Loucy (cell line): ENCODE measurements around the gene GADD45B.

ENCODE experiments used
- H2AFZ ChIP-seq: fragments of 200-600 bp; sonication (generic); 2 replicates; pipeline ENCODE4 v1.6.0; 2016; ENCODE audit warnings: antibody characterized with exemption, mild to moderate bottlenecking, low read length, moderate library complexity
- H3F3A ChIP-seq: fragments of 200-600 bp; 2 replicates; pipeline ENCODE4 v1.6.0; 2016; ENCODE audit warnings: antibody characterized with exemption, low read depth, mild to moderate bottlenecking
- H3K27me3 ChIP-seq: fragments of 200-600 bp; sonication (generic); 2 replicates; pipeline ENCODE4 v1.6.1; 2014; ENCODE audit warnings: low read length, mild to moderate bottlenecking; ENCODE audit not compliant: insufficient read depth, poor library complexity, severe bottlenecking
- H3K36me3 ChIP-seq: fragments of 200-600 bp; sonication (generic); 2 replicates; pipeline ENCODE4 v1.6.1; 2016; ENCODE audit warnings: low read length; ENCODE audit not compliant: insufficient read depth
- H3K4me1 ChIP-seq: fragments of 200-600 bp; sonication (generic); 2 replicates; pipeline ENCODE4 v1.5.1; 2014; ENCODE audit warnings: low read length, mild to moderate bottlenecking; ENCODE audit not compliant: insufficient read depth, poor library complexity, severe bottlenecking
- H3K4me2 ChIP-seq: fragments of 200-600 bp; sonication (generic); 2 replicates; pipeline ENCODE4 v1.6.0; 2014; ENCODE audit warnings: antibody characterized with exemption, low read length, low read depth, mild to moderate bottlenecking; ENCODE audit not compliant: poor library complexity, severe bottlenecking
- H3K4me3 ChIP-seq: fragments of 200-600 bp; sonication (generic); 2 replicates; pipeline ENCODE4 v1.5.1; 2014; ENCODE audit warnings: low read length, mild to moderate bottlenecking, mixed read lengths; ENCODE audit not compliant: poor library complexity, severe bottlenecking
- H3K79me2 ChIP-seq: fragments of 200-600 bp; sonication (generic); 2 replicates; pipeline ENCODE4 v1.6.1; 2014; ENCODE audit warnings: low read length; ENCODE audit not compliant: insufficient read depth
- H3K9ac ChIP-seq: fragments of 200-600 bp; sonication (generic); 2 replicates; pipeline ENCODE4 v1.6.0; 2014; ENCODE audit warnings: mild to moderate bottlenecking, low read depth, low read length, moderate library complexity; ENCODE audit not compliant: poor library complexity, severe bottlenecking
- H3K9me2 ChIP-seq: fragments of 200-600 bp; sonication (generic); replicated peaks from 2 replicates; pipeline ENCODE4 v1.6.1; 2016; ENCODE audit warnings: low read depth, low read length, mixed read lengths
- H3K9me3 ChIP-seq: fragments of 200-600 bp; sonication (generic); 2 replicates; pipeline ENCODE4 v1.6.1; 2014; ENCODE audit warnings: mild to moderate bottlenecking, antibody characterized with exemption, low read length, low read depth; ENCODE audit not compliant: insufficient read depth
- H4K20me1 ChIP-seq: fragments of 200-600 bp; sonication (generic); 2 replicates; pipeline ENCODE4 v1.6.0; 2014; ENCODE audit warnings: antibody characterized with exemption, low read length, mild to moderate bottlenecking; ENCODE audit not compliant: insufficient read depth, poor library complexity, severe bottlenecking
- CTCF ChIP-seq: fragments of 200-600 bp; sonication (generic); conservative IDR thresholded peaks from 2 replicates; pipeline ENCODE4 v1.5.1; 2014; ENCODE audit warnings: mild to moderate bottlenecking, antibody characterized with exemption, low read length
- EZH2phosphoT487 ChIP-seq: fragments of 200-600 bp; IDR thresholded peaks from 2 replicates; pipeline ENCODE4 v1.6.1; 2018; ENCODE audit warnings: antibody characterized with exemption, mild to moderate bottlenecking, moderate library complexity, borderline replicate concordance

GADD45B gene

GRCh38 chr19:2474232-2475017 is 1.5 kb upstream of the GADD45B start:
- Histone ChIP-seq H3K9me2 (no peaks in the 10 kb centered on the region), H3K4me1 (peaks cover 26% of the 10 kb centered on the region), H3K36me3 (no peaks in the 10 kb centered on the region), H3K9ac (no peak overlapping the region), H3K4me2 (peak overlapping the region; percentile 96), H3K4me3 (peak overlapping the region; percentile 80), H3K27me3 (no peaks in the 10 kb centered on the region), H3K79me2 (peaks cover 21% of the 10 kb centered on the region), H3F3A (no peaks in the 10 kb centered on the region), H3K9me3 (no peaks in the 10 kb centered on the region), H2AFZ (peak overlapping the region; percentile 85; the same call in 1 of the 2 replicates), H4K20me1 (peaks cover 22% of the 10 kb centered on the region)
- TF ChIP-seq CTCF (peak; percentile 79), EZH2phosphoT487 (no peak)

- Histone ChIP-seq H3K36me3 (no peaks in the 10 kb centered on the region), H3K79me2 (peaks cover 21% of the 10 kb centered on the region)
- no peak for TF ChIP-seq EZH2phosphoT487
- TF ChIP-seq CTCF = no peak
Observed at GRCh38 chr19:2475018-2475701, 767 bp upstream of the GADD45B start.

GRCh38 chr19:2476451-2477140 is 669 bp downstream of the GADD45B start:
- no peaks in the 10 kb centered on the region for H3F3A ChIP-seq
- H3K9ac ChIP-seq = peak overlapping the region; percentile 81
- no peaks in the 10 kb centered on the region for H3K27me3 ChIP-seq
- H3K4me1 ChIP-seq = peaks cover 26% of the 10 kb centered on the region
- H3K4me3 ChIP-seq = peak overlapping the region; percentile 80
- H3K79me2 ChIP-seq = peaks cover 21% of the 10 kb centered on the region
- peaks cover 22% of the 10 kb centered on the region for H4K20me1 ChIP-seq
- H3K36me3 ChIP-seq = no peaks in the 10 kb centered on the region
- no peaks in the 10 kb centered on the region for H3K9me2 ChIP-seq
- H3K9me3 ChIP-seq = no peaks in the 10 kb centered on the region
- TF ChIP-seq CTCF (no peak), EZH2phosphoT487 (no peak)
- no peak overlapping the region for H2AFZ ChIP-seq
- H3K4me2 ChIP-seq = peak overlapping the region; percentile 80

More at GRCh38 chr19:2475018-2475701, 767 bp upstream of the GADD45B start:
- Histone ChIP-seq H2AFZ (peak overlapping the region; percentile 71; the same call in 1 of the 2 replicates), H3F3A (no peaks in the 10 kb centered on the region), H3K4me2 (peak overlapping the region; percentile 96), H3K4me1 (peaks cover 26% of the 10 kb centered on the region), H3K9me3 (no peaks in the 10 kb centered on the region), H3K27me3 (no peaks in the 10 kb centered on the region), H3K9ac (no peak overlapping the region), H3K4me3 (peak overlapping the region; percentile 80), H4K20me1 (peaks cover 22% of the 10 kb centered on the region), H3K9me2 (no peaks in the 10 kb centered on the region)
